Measurements from ENCODE around the gene RBM10. TPM values are rescaled to one million over a fixed set of nuclear protein-coding genes. Genes with fewer than 3 reads are reported as not detected.

Gene RBM10
- total and polyA plus RNA-seq, 9 of the 15 experiments (the other 6 are each of a cell fraction or from before 2014, with no cell fraction given): 1.1 to 61.7 (median 31.5) TPM

GRCh38 chrX:47144626-47145394 lies at the start of gene RBM10, which contains the start of gene NDUFB11 (continued):
- TF ChIP-seq, protein P1, sequence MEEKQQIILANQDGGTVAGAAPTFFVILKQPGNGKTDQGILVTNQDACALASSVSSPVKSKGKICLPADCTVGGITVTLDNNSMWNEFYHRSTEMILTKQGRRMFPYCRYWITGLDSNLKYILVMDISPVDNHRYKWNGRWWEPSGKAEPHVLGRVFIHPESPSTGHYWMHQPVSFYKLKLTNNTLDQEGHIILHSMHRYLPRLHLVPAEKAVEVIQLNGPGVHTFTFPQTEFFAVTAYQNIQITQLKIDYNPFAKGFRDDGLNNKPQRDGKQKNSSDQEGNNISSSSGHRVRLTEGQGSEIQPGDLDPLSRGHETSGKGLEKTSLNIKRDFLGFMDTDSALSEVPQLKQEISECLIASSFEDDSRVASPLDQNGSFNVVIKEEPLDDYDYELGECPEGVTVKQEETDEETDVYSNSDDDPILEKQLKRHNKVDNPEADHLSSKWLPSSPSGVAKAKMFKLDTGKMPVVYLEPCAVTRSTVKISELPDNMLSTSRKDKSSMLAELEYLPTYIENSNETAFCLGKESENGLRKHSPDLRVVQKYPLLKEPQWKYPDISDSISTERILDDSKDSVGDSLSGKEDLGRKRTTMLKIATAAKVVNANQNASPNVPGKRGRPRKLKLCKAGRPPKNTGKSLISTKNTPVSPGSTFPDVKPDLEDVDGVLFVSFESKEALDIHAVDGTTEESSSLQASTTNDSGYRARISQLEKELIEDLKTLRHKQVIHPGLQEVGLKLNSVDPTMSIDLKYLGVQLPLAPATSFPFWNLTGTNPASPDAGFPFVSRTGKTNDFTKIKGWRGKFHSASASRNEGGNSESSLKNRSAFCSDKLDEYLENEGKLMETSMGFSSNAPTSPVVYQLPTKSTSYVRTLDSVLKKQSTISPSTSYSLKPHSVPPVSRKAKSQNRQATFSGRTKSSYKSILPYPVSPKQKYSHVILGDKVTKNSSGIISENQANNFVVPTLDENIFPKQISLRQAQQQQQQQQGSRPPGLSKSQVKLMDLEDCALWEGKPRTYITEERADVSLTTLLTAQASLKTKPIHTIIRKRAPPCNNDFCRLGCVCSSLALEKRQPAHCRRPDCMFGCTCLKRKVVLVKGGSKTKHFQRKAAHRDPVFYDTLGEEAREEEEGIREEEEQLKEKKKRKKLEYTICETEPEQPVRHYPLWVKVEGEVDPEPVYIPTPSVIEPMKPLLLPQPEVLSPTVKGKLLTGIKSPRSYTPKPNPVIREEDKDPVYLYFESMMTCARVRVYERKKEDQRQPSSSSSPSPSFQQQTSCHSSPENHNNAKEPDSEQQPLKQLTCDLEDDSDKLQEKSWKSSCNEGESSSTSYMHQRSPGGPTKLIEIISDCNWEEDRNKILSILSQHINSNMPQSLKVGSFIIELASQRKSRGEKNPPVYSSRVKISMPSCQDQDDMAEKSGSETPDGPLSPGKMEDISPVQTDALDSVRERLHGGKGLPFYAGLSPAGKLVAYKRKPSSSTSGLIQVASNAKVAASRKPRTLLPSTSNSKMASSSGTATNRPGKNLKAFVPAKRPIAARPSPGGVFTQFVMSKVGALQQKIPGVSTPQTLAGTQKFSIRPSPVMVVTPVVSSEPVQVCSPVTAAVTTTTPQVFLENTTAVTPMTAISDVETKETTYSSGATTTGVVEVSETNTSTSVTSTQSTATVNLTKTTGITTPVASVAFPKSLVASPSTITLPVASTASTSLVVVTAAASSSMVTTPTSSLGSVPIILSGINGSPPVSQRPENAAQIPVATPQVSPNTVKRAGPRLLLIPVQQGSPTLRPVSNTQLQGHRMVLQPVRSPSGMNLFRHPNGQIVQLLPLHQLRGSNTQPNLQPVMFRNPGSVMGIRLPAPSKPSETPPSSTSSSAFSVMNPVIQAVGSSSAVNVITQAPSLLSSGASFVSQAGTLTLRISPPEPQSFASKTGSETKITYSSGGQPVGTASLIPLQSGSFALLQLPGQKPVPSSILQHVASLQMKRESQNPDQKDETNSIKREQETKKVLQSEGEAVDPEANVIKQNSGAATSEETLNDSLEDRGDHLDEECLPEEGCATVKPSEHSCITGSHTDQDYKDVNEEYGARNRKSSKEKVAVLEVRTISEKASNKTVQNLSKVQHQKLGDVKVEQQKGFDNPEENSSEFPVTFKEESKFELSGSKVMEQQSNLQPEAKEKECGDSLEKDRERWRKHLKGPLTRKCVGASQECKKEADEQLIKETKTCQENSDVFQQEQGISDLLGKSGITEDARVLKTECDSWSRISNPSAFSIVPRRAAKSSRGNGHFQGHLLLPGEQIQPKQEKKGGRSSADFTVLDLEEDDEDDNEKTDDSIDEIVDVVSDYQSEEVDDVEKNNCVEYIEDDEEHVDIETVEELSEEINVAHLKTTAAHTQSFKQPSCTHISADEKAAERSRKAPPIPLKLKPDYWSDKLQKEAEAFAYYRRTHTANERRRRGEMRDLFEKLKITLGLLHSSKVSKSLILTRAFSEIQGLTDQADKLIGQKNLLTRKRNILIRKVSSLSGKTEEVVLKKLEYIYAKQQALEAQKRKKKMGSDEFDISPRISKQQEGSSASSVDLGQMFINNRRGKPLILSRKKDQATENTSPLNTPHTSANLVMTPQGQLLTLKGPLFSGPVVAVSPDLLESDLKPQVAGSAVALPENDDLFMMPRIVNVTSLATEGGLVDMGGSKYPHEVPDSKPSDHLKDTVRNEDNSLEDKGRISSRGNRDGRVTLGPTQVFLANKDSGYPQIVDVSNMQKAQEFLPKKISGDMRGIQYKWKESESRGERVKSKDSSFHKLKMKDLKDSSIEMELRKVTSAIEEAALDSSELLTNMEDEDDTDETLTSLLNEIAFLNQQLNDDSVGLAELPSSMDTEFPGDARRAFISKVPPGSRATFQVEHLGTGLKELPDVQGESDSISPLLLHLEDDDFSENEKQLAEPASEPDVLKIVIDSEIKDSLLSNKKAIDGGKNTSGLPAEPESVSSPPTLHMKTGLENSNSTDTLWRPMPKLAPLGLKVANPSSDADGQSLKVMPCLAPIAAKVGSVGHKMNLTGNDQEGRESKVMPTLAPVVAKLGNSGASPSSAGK (IDR thresholded peaks at IDR 0.05): peak; percentile 90
- peak; percentile 43 for TF ChIP-seq KAT2B (IDR thresholded peaks at IDR 0.05; ENCODE audit: low read depth, low read length)
- TF ChIP-seq SOX6 (IDR thresholded peaks at IDR 0.05): 0 out of 2 replicates have a peak, but pooled peaks have one; percentile 26
- peak; percentile 71 for TF ChIP-seq FOS (IDR thresholded peaks at IDR 0.05; ENCODE audit: extremely low read depth, insufficient read length)
- TF ChIP-seq CHD1 (IDR thresholded peaks at IDR 0.05; ENCODE audit: low read length): peak; percentile 83
- TF ChIP-seq PRPF4 (IDR thresholded peaks at IDR 0.05; ENCODE audit: insufficient read depth, low read depth, low read length, poor library complexity, severe bottlenecking): no peak
- no peak for TF ChIP-seq ZNF384 (IDR thresholded peaks at IDR 0.05; ENCODE audit: low read depth, low read length)
- TF ChIP-seq ZNF165 (CRISPR knock-in tag; IDR thresholded peaks at IDR 0.05; ENCODE audit: borderline replicate concordance): no peak
- TF ChIP-seq ZNF146 (CRISPR knock-in tag; IDR thresholded peaks at IDR 0.05; ENCODE audit: unreplicated experiment): no peak
- no peak for TF ChIP-seq ADNP (tag; IDR thresholded peaks at IDR 0.05)
- TF ChIP-seq, protein P2, sequence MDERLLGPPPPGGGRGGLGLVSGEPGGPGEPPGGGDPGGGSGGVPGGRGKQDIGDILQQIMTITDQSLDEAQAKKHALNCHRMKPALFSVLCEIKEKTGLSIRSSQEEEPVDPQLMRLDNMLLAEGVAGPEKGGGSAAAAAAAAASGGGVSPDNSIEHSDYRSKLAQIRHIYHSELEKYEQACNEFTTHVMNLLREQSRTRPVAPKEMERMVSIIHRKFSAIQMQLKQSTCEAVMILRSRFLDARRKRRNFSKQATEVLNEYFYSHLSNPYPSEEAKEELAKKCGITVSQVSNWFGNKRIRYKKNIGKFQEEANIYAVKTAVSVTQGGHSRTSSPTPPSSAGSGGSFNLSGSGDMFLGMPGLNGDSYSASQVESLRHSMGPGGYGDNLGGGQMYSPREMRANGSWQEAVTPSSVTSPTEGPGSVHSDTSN (CRISPR knock-in tag; IDR thresholded peaks at IDR 0.05; ENCODE audit: low read depth): no peak
- TF ChIP-seq, protein P2 (tag; conservative IDR thresholded peaks at IDR 0.05; ENCODE audit: low read depth): peak; percentile 60; the same call in 1 of the 2 replicates
- TF ChIP-seq GABPA (tag; conservative IDR thresholded peaks at IDR 0.05; ENCODE audit: low read depth): peak; percentile 58; the same call in 1 of the 2 replicates
- 0 out of 2 replicates have a peak, but pooled peaks have one; percentile 21 for TF ChIP-seq DPF2 (IDR thresholded peaks at IDR 0.05)
